Activated naive CD4-positive, alpha-beta T cell treated with anti-CD3 and anti-CD28 coated beads for 36 hours (primary cell): ENCODE measurements around the gene SORBS1. TPM values are rescaled to one million over a fixed set of nuclear protein-coding genes. Genes with fewer than 3 reads are reported as not detected.
A peak's percentile ranks its signal among the peaks of the same experiment; 100 is the strongest.

Experiments used
- CTCF ChIA-PET: fragments of 350-600 bp; sonication (Branson Sonifier 250); formaldehyde crosslinking; loops from one replicate; lab custom pipeline; 2021; ENCODE audit warnings: antibody characterized with exemption; lab: Charles Lee
- DNase-seq: peaks from one replicate; pipeline ENCODE4 v3.0.0-alpha.2; 2020
- H3K27ac Mint-ChIP-seq: one replicate; pipeline ENCODE4 v1.8.0; 2021; ENCODE audit warnings: mild to moderate bottlenecking, mixed read lengths
- H3K27me3 Mint-ChIP-seq: one replicate; pipeline ENCODE4 v1.8.0; 2021; ENCODE audit warnings: low read depth, mixed read lengths
- H3K36me3 Mint-ChIP-seq: one replicate; pipeline ENCODE4 v1.8.0; 2021; ENCODE audit warnings: low read depth, mixed read lengths
- H3K4me1 Mint-ChIP-seq: one replicate; pipeline ENCODE4 v1.8.0; 2021; ENCODE audit warnings: low read depth, mixed read lengths
- H3K4me3 Mint-ChIP-seq: one replicate; pipeline ENCODE4 v1.8.0; 2021; ENCODE audit warnings: mild to moderate bottlenecking, moderate library complexity, mixed read lengths
- H3K9me3 Mint-ChIP-seq: one replicate; pipeline ENCODE4 v1.8.0; 2021; ENCODE audit warnings: mixed read lengths
- intact Hi-C: fragments of 100-400 bp; cut with micrococcal nuclease; formaldehyde crosslinking; loops from one replicate; pipeline ENCODE4 v1.15.1; 2023
- total RNA-seq, 2 experiments: library from RNA; stranded (reverse); gene quantifications; one replicate each; pipeline ENCODE4 v1.2.3, GENCODE V29; 2021

Gene SORBS1
- total RNA-seq, 2 experiments from 2014 or later: 0.77 to 0.93 TPM

DNA sequence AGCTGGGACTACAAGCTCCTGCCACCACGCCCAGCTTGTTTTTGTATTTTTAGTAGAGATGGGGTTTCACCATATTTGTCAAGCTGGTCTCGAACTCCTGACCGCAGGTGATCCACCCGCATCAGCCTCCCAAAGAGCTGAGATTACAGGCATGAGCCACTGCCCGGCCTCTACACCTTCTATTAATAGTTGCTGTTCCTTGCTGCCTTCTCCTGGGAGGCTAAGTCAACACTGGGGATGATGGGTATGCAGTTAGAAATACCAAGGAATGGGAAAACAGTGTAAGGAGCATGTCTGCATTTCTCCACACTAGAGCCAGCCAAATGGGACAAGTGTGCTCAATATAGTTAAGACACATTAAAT, 173.1 kb downstream of the SORBS1 start:
- H3K27me3 Mint-ChIP-seq: no peaks in the 10 kb centered on the region
- H3K9me3 Mint-ChIP-seq: no peaks in the 10 kb centered on the region
- CTCF ChIA-PET: interaction anchor here (0.5 to 3.0 kb wide), 6 partner anchors 11 to 981 kb away, joined by 3 to 17 read pairs (median 5); no protein-coding TSS in a partner anchor
- peaks cover 8% of the 10 kb centered on the region for H3K4me1 Mint-ChIP-seq
- no peak overlapping the region for H3K27ac Mint-ChIP-seq
- DNase-seq: no peak
- no peaks in the 10 kb centered on the region for H3K36me3 Mint-ChIP-seq
- no peak overlapping the region for H3K4me3 Mint-ChIP-seq
- intact Hi-C loops: no loop called here

DNA sequence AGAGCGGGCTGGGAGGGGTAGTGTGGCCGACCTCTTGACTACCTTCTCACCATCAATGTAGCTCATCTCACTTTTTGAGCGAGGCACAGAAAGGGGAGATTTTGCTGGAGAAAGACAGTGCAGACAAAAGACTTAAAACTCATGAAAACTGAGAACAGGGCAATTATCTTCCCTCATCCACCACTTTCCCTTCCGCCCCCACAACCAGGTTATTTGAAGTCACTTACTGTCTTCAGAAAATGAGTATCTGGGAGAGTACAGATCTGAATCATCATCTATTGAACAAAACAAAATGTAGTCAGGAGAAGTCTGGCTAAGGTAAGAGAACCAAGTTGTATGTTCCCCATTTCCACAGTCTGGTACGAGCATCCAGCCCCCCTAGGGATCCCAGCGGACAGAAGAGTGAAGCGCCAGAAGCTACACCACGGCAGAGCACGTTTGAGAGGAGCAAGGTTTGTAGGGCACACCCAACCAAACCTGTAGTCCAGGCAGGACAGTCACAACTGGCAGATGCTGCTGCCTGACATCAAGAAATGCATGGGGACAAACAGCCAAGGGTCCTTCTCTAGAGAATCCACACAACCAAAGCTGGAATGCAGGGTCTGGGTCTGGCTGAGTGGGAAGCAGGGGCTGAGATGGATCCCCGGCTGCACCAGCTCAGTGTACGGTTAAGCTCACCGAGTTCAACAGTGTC, 177.0 kb downstream of the SORBS1 start:
- Mint-ChIP-seq H3K9me3 (no peaks in the 10 kb centered on the region), H3K4me1 (peaks cover 8% of the 10 kb centered on the region), H3K4me3 (no peak overlapping the region), H3K27ac (no peak overlapping the region), H3K36me3 (no peaks in the 10 kb centered on the region), H3K27me3 (no peaks in the 10 kb centered on the region)
- intact Hi-C loops: no loop called here
- DNase-seq: peak; percentile 49
- CTCF ChIA-PET: interaction anchor here (0.6 to 2.5 kb wide), 4 partner anchors 10 to 281 kb away, joined by 3 to 12 read pairs (median 3); no protein-coding TSS in a partner anchor

DNA sequence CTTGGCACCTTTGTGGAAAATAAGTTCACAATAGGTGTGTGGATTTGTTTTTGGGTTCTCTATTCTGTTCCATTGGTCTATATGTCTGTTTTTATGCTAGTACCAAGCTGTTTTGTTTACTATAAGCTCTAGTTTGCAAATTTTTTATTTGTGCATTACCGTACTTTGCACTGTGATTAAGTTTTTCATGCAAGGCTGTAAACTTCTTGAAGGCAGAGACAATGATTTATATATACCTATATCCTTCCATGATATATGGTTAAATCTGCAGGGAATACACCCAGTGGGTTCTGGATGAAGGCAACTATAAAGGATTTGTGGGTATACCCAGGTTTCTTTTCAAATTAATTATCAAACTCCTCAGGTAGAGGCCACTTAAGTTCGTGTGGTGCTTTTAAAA, 178.6 kb downstream of the SORBS1 start:
- intact Hi-C loops: no loop called here
- no peak for DNase-seq
- Mint-ChIP-seq H3K27me3 (no peaks in the 10 kb centered on the region), H3K4me3 (no peak overlapping the region), H3K27ac (no peak overlapping the region), H3K9me3 (no peaks in the 10 kb centered on the region), H3K4me1 (peaks cover 8% of the 10 kb centered on the region), H3K36me3 (no peaks in the 10 kb centered on the region)
- CTCF ChIA-PET: interaction anchor here (2.5 kb wide), 1 partner anchor 8 kb away, joined by 12 read pairs; no protein-coding TSS in a partner anchor

DNA sequence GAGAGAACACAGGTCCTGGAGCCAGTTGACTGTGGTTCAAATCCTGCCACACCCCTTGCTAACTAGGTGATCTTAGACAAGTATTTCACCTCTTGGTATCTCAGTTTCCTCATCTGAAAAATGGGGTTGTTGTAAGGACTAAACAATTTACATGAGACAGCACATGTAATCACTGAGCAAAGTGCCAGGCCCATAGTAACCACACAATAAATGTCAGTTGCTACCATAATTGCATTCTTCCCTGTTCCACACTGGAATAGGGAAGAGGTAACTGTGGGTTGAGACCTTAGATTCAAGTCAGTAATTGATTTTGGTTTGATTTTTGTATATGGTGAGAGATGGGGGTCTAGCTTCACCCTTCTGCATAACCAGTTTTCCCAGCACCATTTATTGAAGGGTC, 179.0 kb downstream of the SORBS1 start:
- no peak for DNase-seq
- Mint-ChIP-seq H3K4me1 (peaks cover 8% of the 10 kb centered on the region), H3K9me3 (no peaks in the 10 kb centered on the region), H3K4me3 (no peak overlapping the region), H3K36me3 (no peaks in the 10 kb centered on the region), H3K27me3 (no peaks in the 10 kb centered on the region), H3K27ac (no peak overlapping the region)
- CTCF ChIA-PET: interaction anchor here (1.0 kb wide), 1 partner anchor 48 kb away, joined by 3 read pairs; no protein-coding TSS in a partner anchor
- intact Hi-C loops: no loop called here

DNA sequence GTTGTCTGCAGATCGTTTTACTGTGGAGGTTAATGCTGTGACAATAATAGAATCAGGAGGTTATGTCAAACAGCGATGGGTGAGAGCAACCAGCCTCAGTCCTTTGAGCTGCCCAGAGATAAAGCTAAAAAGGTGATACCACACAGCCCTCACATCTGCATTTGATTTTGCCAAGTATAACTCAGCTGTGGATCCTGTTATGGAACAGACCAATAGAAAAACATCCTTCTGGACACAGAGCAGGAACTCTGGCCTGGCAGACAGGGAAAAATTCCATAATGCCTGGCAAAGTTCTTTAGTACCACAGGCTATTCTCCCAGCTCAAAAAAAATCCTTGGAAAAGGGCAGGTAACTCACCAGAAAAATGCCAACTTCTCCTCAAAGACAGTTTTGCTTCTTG, 183.2 kb downstream of the SORBS1 start:
- H3K4me1 Mint-ChIP-seq: peaks cover 3% of the 10 kb centered on the region
- H3K9me3 Mint-ChIP-seq: peaks cover 3% of the 10 kb centered on the region
- CTCF ChIA-PET: interaction anchor here (0.7 to 5.3 kb wide), 5 partner anchors 14 to 235 kb away, joined by 3 to 56 read pairs (median 6); no protein-coding TSS in a partner anchor
- H3K27ac Mint-ChIP-seq: no peak overlapping the region
- H3K4me3 Mint-ChIP-seq: no peak overlapping the region
- H3K27me3 Mint-ChIP-seq: no peaks in the 10 kb centered on the region
- intact Hi-C loops: no loop called here
- peaks cover 2% of the 10 kb centered on the region for H3K36me3 Mint-ChIP-seq
- DNase-seq: no peak

DNA sequence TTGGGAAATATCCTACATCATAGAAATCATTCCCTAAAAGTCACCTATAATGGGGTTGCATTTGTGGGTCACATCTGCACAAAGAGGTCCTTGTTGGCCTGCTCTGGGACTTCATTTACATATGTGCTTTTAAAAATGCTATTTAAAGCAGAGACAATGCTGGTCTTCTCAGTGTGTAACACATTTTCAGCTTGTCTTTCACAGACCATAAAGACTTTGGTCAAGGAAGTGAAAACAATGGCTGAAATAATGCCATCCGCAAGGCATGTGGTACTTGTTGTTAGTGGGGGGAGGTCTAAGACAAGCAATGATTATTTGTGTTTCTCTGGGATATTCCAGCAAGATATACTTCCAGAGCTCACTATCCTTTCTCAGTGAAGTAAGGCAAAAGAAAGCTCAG, 185.8 kb downstream of the SORBS1 start:
- intact Hi-C loops: no loop called here

DNA sequence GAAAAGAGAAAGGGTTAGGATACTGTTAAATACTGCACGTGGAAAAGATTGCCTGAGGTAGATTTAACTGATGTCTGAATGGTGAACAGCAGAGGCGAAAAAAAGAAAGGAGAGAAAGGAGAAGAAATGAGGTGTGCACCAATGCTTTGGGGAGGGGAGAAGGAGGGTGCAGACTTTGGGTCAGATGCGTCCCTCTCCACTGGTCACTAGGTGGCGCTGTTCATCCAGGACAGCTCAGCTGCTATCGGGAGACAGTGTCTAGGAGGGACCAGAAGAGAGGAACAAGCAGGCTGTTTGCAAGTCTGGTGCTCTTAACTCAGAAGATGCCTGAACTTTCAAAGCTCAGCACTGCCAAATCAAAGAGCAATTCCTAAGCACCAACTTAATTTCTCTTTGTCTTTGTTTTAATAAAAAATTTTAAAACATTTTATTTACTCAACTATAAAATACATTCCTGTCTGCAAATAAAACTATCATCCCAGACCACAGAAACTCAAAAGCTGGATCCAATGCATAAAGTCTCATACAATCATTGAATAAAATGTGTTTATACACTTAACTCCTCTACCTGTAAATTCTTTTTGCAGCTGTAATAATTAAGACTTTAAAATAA, 186.5 kb downstream of the SORBS1 start:
- peaks cover 3% of the 10 kb centered on the region for H3K9me3 Mint-ChIP-seq
- intact Hi-C loops: loop anchor here (1.0 to 5.0 kb wide), 4 partner anchors 56 to 493 kb away; no protein-coding TSS in a partner anchor
- peak; percentile 85 for DNase-seq
- peaks cover 16% of the 10 kb centered on the region for H3K27me3 Mint-ChIP-seq
- H3K27ac Mint-ChIP-seq: no peak overlapping the region
- H3K36me3 Mint-ChIP-seq: peaks cover 2% of the 10 kb centered on the region
- no peak overlapping the region for H3K4me3 Mint-ChIP-seq
- CTCF ChIA-PET: interaction anchor here (0.7 to 5.3 kb wide), 32 partner anchors 9 to 467 kb away, joined by 3 to 61 read pairs (median 5); partner anchors contain the start of gene TCTN3
- peaks cover 3% of the 10 kb centered on the region for H3K4me1 Mint-ChIP-seq

More for the DNA sequence above, 185.8 kb downstream of the SORBS1 start:
- peaks cover 2% of the 10 kb centered on the region for H3K36me3 Mint-ChIP-seq
- CTCF ChIA-PET: interaction anchor here (0.7 to 5.3 kb wide), 27 partner anchors 8 to 466 kb away, joined by 3 to 61 read pairs (median 4); partner anchors contain the start of gene TCTN3
- DNase-seq: no peak
- peaks cover 15% of the 10 kb centered on the region for H3K27me3 Mint-ChIP-seq
- peaks cover 3% of the 10 kb centered on the region for H3K4me1 Mint-ChIP-seq
- peaks cover 3% of the 10 kb centered on the region for H3K9me3 Mint-ChIP-seq
- H3K27ac Mint-ChIP-seq: no peak overlapping the region
- no peak overlapping the region for H3K4me3 Mint-ChIP-seq

DNA sequence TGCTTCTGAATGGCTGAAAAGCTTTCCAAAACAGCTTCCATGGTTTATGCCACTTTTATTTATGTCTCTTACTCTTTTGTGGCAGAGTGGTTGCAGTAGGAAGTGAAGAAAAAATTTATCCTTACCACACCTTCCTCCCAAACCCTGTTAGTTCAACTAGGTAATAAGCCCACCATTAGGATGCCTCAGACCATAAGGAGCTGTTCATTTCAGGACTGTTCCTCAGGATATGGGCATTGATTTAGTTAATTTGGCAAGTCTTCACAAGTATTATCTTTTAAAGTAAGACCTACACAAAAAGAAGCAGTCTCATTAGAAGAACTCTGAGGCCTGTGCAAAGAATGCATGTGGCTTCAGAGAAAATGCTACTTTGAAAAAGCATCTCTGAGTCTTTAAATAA, 187.5 kb downstream of the SORBS1 start:
- Mint-ChIP-seq H3K4me3 (no peak overlapping the region), H3K9me3 (peaks cover 3% of the 10 kb centered on the region), H3K27me3 (peaks cover 16% of the 10 kb centered on the region), H3K4me1 (peaks cover 3% of the 10 kb centered on the region), H3K36me3 (peaks cover 2% of the 10 kb centered on the region), H3K27ac (no peak overlapping the region)
- DNase-seq: no peak
- CTCF ChIA-PET: interaction anchor here (0.6 to 5.3 kb wide), 18 partner anchors 10 to 626 kb away, joined by 3 to 61 read pairs (median 10); no protein-coding TSS in a partner anchor
- intact Hi-C loops: loop anchor here (1.0 to 5.0 kb wide), 4 partner anchors 57 to 494 kb away; no protein-coding TSS in a partner anchor

DNA sequence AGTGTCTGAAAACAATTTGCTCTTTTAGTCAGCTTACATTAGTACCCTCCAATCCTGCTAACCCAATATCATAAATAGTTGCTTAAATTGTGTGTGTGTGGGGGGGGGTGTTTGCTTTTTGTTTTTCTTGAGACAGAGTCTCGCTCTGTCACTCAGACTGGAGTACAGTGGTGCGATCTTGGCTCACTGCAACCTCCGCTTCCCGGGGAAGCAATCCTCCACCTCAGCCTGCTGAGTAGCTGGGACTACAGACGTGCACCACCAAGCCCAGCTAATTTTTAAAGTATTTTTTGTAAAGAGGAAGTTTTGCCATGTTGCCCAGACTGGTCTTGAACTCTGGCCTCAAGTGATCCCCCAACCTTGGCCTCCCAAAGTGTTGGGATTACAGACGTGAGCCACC, 196.8 kb downstream of the SORBS1 start:
- no peaks in the 10 kb centered on the region for H3K4me1 Mint-ChIP-seq
- no peaks in the 10 kb centered on the region for H3K9me3 Mint-ChIP-seq
- peaks cover 7% of the 10 kb centered on the region for H3K27me3 Mint-ChIP-seq
- no peaks in the 10 kb centered on the region for H3K36me3 Mint-ChIP-seq
- intact Hi-C loops: loop anchor here (5.0 kb wide), 2 partner anchors 72 to 402 kb away; partner anchors contain the start of gene PDLIM1
- H3K27ac Mint-ChIP-seq: no peak overlapping the region
- no peak overlapping the region for H3K4me3 Mint-ChIP-seq
- CTCF ChIA-PET: interaction anchor here (1.9 to 11.8 kb wide), 5 partner anchors 10 to 119 kb away, joined by 5 to 160 read pairs (median 12); no protein-coding TSS in a partner anchor
- no peak for DNase-seq

DNA sequence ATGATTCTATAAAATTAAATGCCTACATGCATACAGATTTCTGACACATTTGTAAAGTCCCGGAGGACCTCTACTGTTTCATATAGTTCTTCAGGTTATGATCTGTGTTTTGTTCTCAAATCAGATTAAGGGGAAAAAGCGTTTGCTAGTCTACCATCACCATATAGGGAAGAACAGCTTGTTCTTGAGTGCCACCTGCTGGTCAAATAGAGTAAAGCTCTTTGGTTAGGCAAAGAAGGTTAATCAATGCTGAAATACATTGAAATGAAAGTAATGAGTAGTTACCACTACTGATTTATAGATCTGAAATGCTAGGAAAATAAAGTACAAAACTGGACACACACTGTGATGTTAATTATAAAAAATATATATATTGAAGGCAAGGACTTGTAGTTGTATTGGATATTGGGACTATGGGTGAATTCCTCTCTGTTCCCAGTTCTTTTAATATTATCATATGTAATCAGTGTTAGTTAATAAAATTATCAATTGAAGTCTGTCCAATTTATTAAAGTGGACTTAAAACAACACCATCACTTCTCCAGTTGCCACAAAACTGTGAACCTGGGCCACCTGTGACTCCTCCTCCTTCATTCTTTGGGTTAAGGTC, 197.8 kb downstream of the SORBS1 start:
- no peaks in the 10 kb centered on the region for H3K36me3 Mint-ChIP-seq
- CTCF ChIA-PET: interaction anchor here (0.6 to 11.8 kb wide), 17 partner anchors 9 to 230 kb away, joined by 3 to 160 read pairs (median 4); no protein-coding TSS in a partner anchor
- intact Hi-C loops: loop anchor here (1.0 to 5.0 kb wide), 6 partner anchors 71 to 733 kb away; partner anchors contain the start of gene PDLIM1
- no peak overlapping the region for H3K27ac Mint-ChIP-seq
- no peaks in the 10 kb centered on the region for H3K9me3 Mint-ChIP-seq
- H3K27me3 Mint-ChIP-seq: peaks cover 7% of the 10 kb centered on the region
- peak; percentile 68 for DNase-seq
- no peaks in the 10 kb centered on the region for H3K4me1 Mint-ChIP-seq
- no peak overlapping the region for H3K4me3 Mint-ChIP-seq

DNA sequence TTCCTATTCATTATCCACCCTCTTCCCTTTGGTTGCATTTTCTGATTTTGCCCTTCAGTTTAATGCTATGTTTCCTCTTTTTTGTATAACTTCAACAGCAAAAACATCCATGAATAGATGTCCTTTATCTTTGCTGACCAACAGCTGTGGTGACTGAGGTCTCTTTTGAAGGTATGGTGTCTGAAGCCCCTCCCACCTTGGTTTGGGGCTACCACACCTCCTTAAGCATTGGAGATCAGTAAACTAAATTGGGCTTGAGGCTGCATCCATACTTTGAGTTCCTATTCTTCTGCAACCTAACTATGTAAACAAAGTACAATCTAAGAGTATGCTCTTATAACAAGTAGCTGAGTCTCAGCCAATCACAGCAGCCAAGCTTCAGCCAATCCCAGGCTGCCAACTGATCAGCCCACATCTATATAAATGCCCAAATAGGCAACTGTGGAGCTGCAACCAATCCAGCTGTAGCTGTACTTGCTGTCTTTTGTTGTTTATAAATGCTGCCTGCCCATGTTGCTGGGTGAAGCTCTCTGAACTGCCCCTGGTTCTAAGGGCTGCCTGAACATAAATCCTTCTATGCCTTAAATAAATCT, 201.0 kb downstream of the SORBS1 start:
- Mint-ChIP-seq H3K4me1 (no peaks in the 10 kb centered on the region), H3K4me3 (no peak overlapping the region), H3K36me3 (no peaks in the 10 kb centered on the region), H3K9me3 (no peaks in the 10 kb centered on the region), H3K27me3 (peaks cover 7% of the 10 kb centered on the region), H3K27ac (no peak overlapping the region)
- CTCF ChIA-PET: interaction anchor here (0.6 to 11.8 kb wide), 9 partner anchors 14 to 1233 kb away, joined by 3 to 160 read pairs (median 5); no protein-coding TSS in a partner anchor
- no peak for DNase-seq
- intact Hi-C loops: loop anchor here (5.0 kb wide), 2 partner anchors 68 to 398 kb away; partner anchors contain the start of gene PDLIM1
